Mesendoderm (in vitro differentiated cells): Measurements from ENCODE around the gene WDFY1.

Source experiments
- DNase-seq: peaks from one replicate; pipeline ENCODE4 v3.0.0; 2013
- H2AK5ac ChIP-seq: 2 replicates; pipeline ENCODE4 v1.6.1; 2013; ENCODE audit warnings: low read length, inconsistent platforms
- H2BK120ac ChIP-seq: 2 replicates; pipeline ENCODE4 v1.6.1; 2013; ENCODE audit warnings: low read depth, mild to moderate bottlenecking, low read length, moderate library complexity, mixed read lengths
- H2BK15ac ChIP-seq: replicated peaks from 2 replicates; pipeline ENCODE4 v1.6.1; 2013; ENCODE audit warnings: low read depth, mild to moderate bottlenecking, moderate library complexity
- H2BK5ac ChIP-seq: 2 replicates; pipeline ENCODE4 v1.6.1; 2013; ENCODE audit warnings: low read length, inconsistent platforms
- H3K18ac ChIP-seq: 2 replicates; pipeline ENCODE4 v1.6.1; 2013; ENCODE audit warnings: mild to moderate bottlenecking, low read length, mixed read lengths
- H3K23ac ChIP-seq: one replicate; pipeline ENCODE4 v1.6.1; 2013; ENCODE audit warnings: low read length
- H3K27ac ChIP-seq: 2 replicates; pipeline ENCODE4 v1.5.1; 2013; ENCODE audit warnings: low read depth, mild to moderate bottlenecking, inconsistent platforms, low read length, moderate library complexity
- H3K27me3 ChIP-seq: 2 replicates; pipeline ENCODE4 v1.6.1; 2013; ENCODE audit warnings: low read length, control low read depth, mild to moderate bottlenecking, inconsistent platforms; ENCODE audit not compliant: insufficient read depth, poor library complexity
- H3K36me3 ChIP-seq: 2 replicates; pipeline ENCODE4 v1.6.1; 2013; ENCODE audit warnings: low read length, inconsistent platforms; ENCODE audit not compliant: control insufficient read depth, insufficient read depth
- H3K4ac ChIP-seq: one replicate; pipeline ENCODE4 v1.6.1; 2013; ENCODE audit warnings: low read depth, mild to moderate bottlenecking, low read length, moderate library complexity
- H3K4me1 ChIP-seq: 2 replicates; pipeline ENCODE4 v1.6.1; 2013; ENCODE audit warnings: low read depth, low read length, inconsistent platforms; ENCODE audit not compliant: control insufficient read depth
- H3K4me2 ChIP-seq: 2 replicates; pipeline ENCODE4 v1.6.1; 2013; ENCODE audit warnings: low read length
- H3K4me3 ChIP-seq: 2 replicates; pipeline ENCODE4 v1.5.1; 2013; ENCODE audit warnings: mild to moderate bottlenecking, low read length
- H3K56ac ChIP-seq: one replicate; pipeline ENCODE4 v1.6.1; 2013; ENCODE audit warnings: low read length
- H3K79me1 ChIP-seq: 2 replicates; pipeline ENCODE4 v1.6.1; 2013; ENCODE audit warnings: low read length, inconsistent platforms
- H3K79me2 ChIP-seq: 2 replicates; pipeline ENCODE4 v1.6.1; 2013; ENCODE audit warnings: mild to moderate bottlenecking, low read length; ENCODE audit not compliant: control insufficient read depth, insufficient read depth
- H3K9ac ChIP-seq: 2 replicates; pipeline ENCODE4 v1.6.1; 2013; ENCODE audit warnings: low read length, inconsistent platforms
- H4K5ac ChIP-seq: one replicate; pipeline ENCODE4 v1.6.1; 2013; ENCODE audit warnings: low read length
- H4K8ac ChIP-seq: one replicate; pipeline ENCODE4 v1.6.1; 2013; ENCODE audit warnings: low read depth, mild to moderate bottlenecking, control low read depth, low read length, moderate library complexity
- WGBS: extraction: QIAGEN DNeasy Blood & Tissue Kit; methylation state at CpG from one replicate; pipeline ENCODE4 v1.1.7; 2013; ENCODE audit warnings: low lambda C conversion rate, missing lambda C conversion rate; ENCODE audit not compliant: insufficient coverage; ENCODE audit errors: extremely low coverage; 5-methylcytosine and 5-hydroxymethylcytosine counted together

Gene WDFY1

GRCh38 chr2:223945755-223946154, 620 bp upstream of the WDFY1 start:
- Histone ChIP-seq H2BK120ac (no peak overlapping the region), H2BK5ac (no peak overlapping the region), H4K8ac (no peak overlapping the region), H2AK5ac (no peak overlapping the region), H3K9ac (no peak overlapping the region), H3K79me1 (peaks cover 9% of the 10 kb centered on the region), H3K4me3 (no peak overlapping the region), H3K56ac (no peak overlapping the region), H3K4ac (no peak overlapping the region), H3K27ac (no peak overlapping the region), H3K18ac (no peak overlapping the region), H4K5ac (no peak overlapping the region), H3K79me2 (peaks cover 25% of the 10 kb centered on the region), H3K4me2 (no peak overlapping the region), H3K27me3 (no peaks in the 10 kb centered on the region), H3K36me3 (no peaks in the 10 kb centered on the region), H3K4me1 (peaks cover 8% of the 10 kb centered on the region), H3K23ac (no peak overlapping the region), H2BK15ac (no peak overlapping the region)
- WGBS: no CpG with 5 or more reads among the region's 4 CpGs
- DNase-seq: no peak

DNA sequence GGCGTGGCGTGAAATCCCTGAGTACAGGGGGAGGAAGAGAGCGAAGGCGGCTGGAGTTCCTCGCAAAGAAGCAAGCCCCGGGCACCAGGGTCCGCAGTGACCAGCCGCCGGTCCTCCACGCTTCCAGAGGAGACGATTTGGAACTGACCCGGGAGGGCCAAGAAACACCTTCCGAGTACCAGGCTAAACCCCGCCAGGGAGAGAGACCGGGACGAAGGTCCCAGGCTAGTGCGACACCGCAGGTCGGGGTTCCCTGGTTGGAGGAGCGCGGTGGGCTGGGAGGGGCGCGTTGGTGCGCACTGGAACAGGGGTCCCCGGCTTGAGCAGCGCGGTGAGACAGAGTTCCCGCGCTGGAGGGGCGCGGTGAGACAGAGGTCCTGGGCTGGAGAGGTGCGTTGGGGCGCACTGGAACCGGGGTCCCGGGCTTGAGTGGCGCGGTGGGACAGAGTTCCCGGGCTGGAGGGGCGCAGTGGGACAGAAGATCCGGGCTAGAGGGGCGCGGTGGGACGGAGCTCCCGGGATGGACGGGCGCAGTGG, 901 bp downstream of the WDFY1 start:
- H3K27me3 ChIP-seq: no peaks in the 10 kb centered on the region
- no peaks in the 10 kb centered on the region for H3K36me3 ChIP-seq
- H4K8ac ChIP-seq: no peak overlapping the region
- H3K79me1 ChIP-seq: peaks cover 11% of the 10 kb centered on the region
- peak overlapping the region; percentile 94 for H3K18ac ChIP-seq
- H3K27ac ChIP-seq: no peak overlapping the region
- H3K4ac ChIP-seq: peak overlapping the region; percentile 72
- H2BK120ac ChIP-seq: no peak overlapping the region
- H3K4me3 ChIP-seq: peak overlapping the region; percentile 77
- H2AK5ac ChIP-seq: no peak overlapping the region
- WGBS: no CpG with 5 or more reads among the region's 46 CpGs
- no peak overlapping the region for H2BK15ac ChIP-seq
- no peak overlapping the region for H4K5ac ChIP-seq
- DNase-seq: peak; percentile 67
- peak overlapping the region; percentile 98 for H3K56ac ChIP-seq
- H3K9ac ChIP-seq: peak overlapping the region; percentile 96
- no peak overlapping the region for H2BK5ac ChIP-seq
- peak overlapping the region; percentile 43 for H3K4me2 ChIP-seq
- no peak overlapping the region for H3K23ac ChIP-seq
- peaks cover 31% of the 10 kb centered on the region for H3K79me2 ChIP-seq
- peaks cover 8% of the 10 kb centered on the region for H3K4me1 ChIP-seq

GRCh38 chr2:223943561-223944008, 1.6 kb downstream of the WDFY1 start:
- H3K9ac ChIP-seq: peak overlapping the region; percentile 42
- H3K27ac ChIP-seq: no peak overlapping the region
- H3K79me2 ChIP-seq: peaks cover 36% of the 10 kb centered on the region
- H2BK15ac ChIP-seq: no peak overlapping the region
- H3K23ac ChIP-seq: peak overlapping the region; percentile 59
- H3K4me3 ChIP-seq: no peak overlapping the region
- no peak overlapping the region for H2BK5ac ChIP-seq
- no peak for DNase-seq
- no peaks in the 10 kb centered on the region for H3K36me3 ChIP-seq
- no peak overlapping the region for H4K8ac ChIP-seq
- peaks cover 8% of the 10 kb centered on the region for H3K4me1 ChIP-seq
- no peak overlapping the region for H3K18ac ChIP-seq
- peak overlapping the region; percentile 39 for H3K4me2 ChIP-seq
- no CpG with 5 or more reads among the region's 7 CpGs for WGBS
- peak overlapping the region; percentile 63 for H3K56ac ChIP-seq
- no peak overlapping the region for H4K5ac ChIP-seq
- peaks cover 14% of the 10 kb centered on the region for H3K79me1 ChIP-seq
- H2AK5ac ChIP-seq: no peak overlapping the region
- no peaks in the 10 kb centered on the region for H3K27me3 ChIP-seq
- no peak overlapping the region for H3K4ac ChIP-seq
- H2BK120ac ChIP-seq: no peak overlapping the region

- Histone ChIP-seq H3K4me3 (no peak overlapping the region), H3K27ac (no peak overlapping the region)
Measured at GRCh38 chr2:223943135-223943534, 2.0 kb downstream of the WDFY1 start.

DNA sequence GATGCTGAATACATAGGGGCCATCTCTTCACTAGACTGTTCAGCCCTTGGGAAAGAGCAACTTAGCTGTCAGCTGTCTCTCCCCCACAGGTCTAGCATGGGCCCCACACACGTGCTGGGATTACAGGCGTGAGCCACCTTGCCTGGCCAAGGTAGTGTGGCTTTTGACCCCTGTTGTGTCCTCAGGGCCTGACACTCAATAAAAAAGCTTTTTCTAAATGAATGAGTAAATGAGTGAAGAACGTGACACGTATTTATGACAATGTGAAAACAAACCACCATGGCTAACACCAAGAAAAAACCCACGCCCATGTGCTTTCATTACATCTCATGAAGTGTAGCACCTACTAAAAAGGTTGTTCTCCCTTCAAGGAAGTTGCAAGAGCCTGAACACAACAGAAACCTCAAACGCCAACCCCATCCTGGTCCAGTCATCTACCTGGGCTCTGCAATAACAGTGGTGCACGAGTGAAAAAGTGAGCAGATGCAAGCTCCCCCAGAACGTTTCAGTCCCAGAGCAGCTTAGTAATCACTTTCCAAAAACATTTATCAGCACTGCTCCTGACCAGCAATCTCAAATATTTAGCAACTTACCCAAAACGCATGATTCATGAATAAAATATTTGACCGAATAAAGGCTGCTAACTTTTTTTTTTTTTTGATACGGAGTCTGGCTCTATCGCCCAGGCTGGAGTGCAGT, 3.4 kb downstream of the WDFY1 start:
- Histone ChIP-seq H2BK120ac (no peak overlapping the region), H2AK5ac (no peak overlapping the region), H3K23ac (peak overlapping the region; percentile 3), H4K8ac (no peak overlapping the region), H2BK15ac (no peak overlapping the region), H4K5ac (no peak overlapping the region), H3K27ac (no peak overlapping the region), H3K4ac (no peak overlapping the region), H3K79me2 (peaks cover 45% of the 10 kb centered on the region), H3K9ac (no peak overlapping the region), H3K36me3 (no peaks in the 10 kb centered on the region), H3K18ac (no peak overlapping the region), H3K4me1 (peaks cover 9% of the 10 kb centered on the region), H3K4me2 (no peak overlapping the region), H3K79me1 (peaks cover 17% of the 10 kb centered on the region), H3K27me3 (no peaks in the 10 kb centered on the region), H3K4me3 (no peak overlapping the region), H2BK5ac (no peak overlapping the region), H3K56ac (no peak overlapping the region)
- WGBS: no CpG with 5 or more reads among the region's 12 CpGs
- no peak for DNase-seq

More at GRCh38 chr2:223943135-223943534, 2.0 kb downstream of the WDFY1 start:
- H2BK15ac ChIP-seq: no peak overlapping the region
- H3K4me2 ChIP-seq: no peak overlapping the region
- no CpG with 5 or more reads among the region's 1 CpG for WGBS
- H3K18ac ChIP-seq: no peak overlapping the region
- no peak overlapping the region for H2BK120ac ChIP-seq
- no peak for DNase-seq
- peaks cover 14% of the 10 kb centered on the region for H3K79me1 ChIP-seq
- no peak overlapping the region for H4K8ac ChIP-seq
- peaks cover 8% of the 10 kb centered on the region for H3K4me1 ChIP-seq
- H3K9ac ChIP-seq: no peak overlapping the region
- H3K27me3 ChIP-seq: no peaks in the 10 kb centered on the region
- no peaks in the 10 kb centered on the region for H3K36me3 ChIP-seq
- H4K5ac ChIP-seq: no peak overlapping the region
- H3K4ac ChIP-seq: no peak overlapping the region
- H3K56ac ChIP-seq: peak overlapping the region; percentile 27
- H2BK5ac ChIP-seq: no peak overlapping the region
- peaks cover 38% of the 10 kb centered on the region for H3K79me2 ChIP-seq
- H3K23ac ChIP-seq: peak overlapping the region; percentile 59
- H2AK5ac ChIP-seq: no peak overlapping the region
